Lung (tissue), 12 donors: ENCODE results near the gene GSAP. TPM values are rescaled to one million over a fixed set of nuclear protein-coding genes. Genes with fewer than 3 reads are reported as not detected.
A peak's percentile ranks its signal among the peaks of the same experiment; 100 is the strongest.

Source experiments
- ATAC-seq: fragments of 200-7000 bp; cut with Tn5 transposase; one replicate; pipeline ENCODE4 v1.9.1; 2020; ENCODE audit warnings: moderate number of reproducible peaks; ENCODE audit not compliant: insufficient read depth, low FRiP score
- DNase-seq, 3 donors: peaks; one replicate each; pipeline ENCODE4 v3.0.0-alpha.2; 2013 to 2017
- H3K27ac ChIP-seq, 2 donors: one replicate each; pipeline ENCODE4 v1.5.1; 2013; ENCODE audit warnings: mild to moderate bottlenecking in 2 of 2, moderate library complexity in 2 of 2, control low read depth in 1 of 2, inconsistent platforms in 1 of 2, low read depth in 1 of 2, low read length in 1 of 2
- H3K27me3 ChIP-seq, 3 donors: one replicate each; pipeline ENCODE4 v1.5.1; 2013; ENCODE audit warnings: low read length in 2 of 3; ENCODE audit not compliant: control insufficient read depth in 3 of 3, insufficient read depth in 3 of 3
- H3K36me3 ChIP-seq, 4 donors: one replicate each; pipeline ENCODE4 v1.5.1; 2013; ENCODE audit warnings: low read length in 4 of 4, mild to moderate bottlenecking in 1 of 4, moderate library complexity in 1 of 4; ENCODE audit not compliant: control insufficient read depth in 4 of 4, insufficient read depth in 4 of 4
- H3K4me1 ChIP-seq, 5 donors: one replicate each; pipeline ENCODE4 v1.5.1; 2013; ENCODE audit warnings: low read length in 5 of 5, mild to moderate bottlenecking in 2 of 5, moderate library complexity in 1 of 5; ENCODE audit not compliant: control insufficient read depth in 5 of 5, insufficient read depth in 5 of 5
- H3K4me3 ChIP-seq: one replicate; pipeline ENCODE4 v1.5.1; 2013; ENCODE audit warnings: mild to moderate bottlenecking, control low read depth, moderate library complexity
- H3K9ac ChIP-seq, 2 donors: one replicate each; pipeline ENCODE4 v1.5.1; 2013; ENCODE audit warnings: low read length in 2 of 2, control low read depth in 1 of 2; ENCODE audit not compliant: insufficient read depth in 1 of 2
- H3K9me3 ChIP-seq, 4 donors: one replicate each; pipeline ENCODE4 v1.5.1; 2013; ENCODE audit warnings: low read length in 3 of 4, mild to moderate bottlenecking in 1 of 4, moderate library complexity in 1 of 4; ENCODE audit not compliant: control insufficient read depth in 4 of 4, insufficient read depth in 3 of 4
- CTCF ChIP-seq: IDR thresholded peaks from 2 replicates; pipeline ENCODE4 v1.5.1; 2012; ENCODE audit warnings: mild to moderate bottlenecking; ENCODE audit errors: control extremely low read depth, extremely low read depth
- WGBS, 2 donors: extraction: QIAGEN DNeasy Blood & Tissue Kit; methylation state at CpG; one replicate each; pipeline ENCODE4 v1.1.7; 2013; 5-methylcytosine and 5-hydroxymethylcytosine counted together
- polyA plus RNA-seq, 2 donors: library from polyadenylated mRNA; stranded (reverse); fragments of 200-250 nt; gene quantifications; one replicate each; pipeline ENCODE4 v1.2.1, GENCODE V29; 2013
- total RNA-seq, 2 donors: library from RNA; depleted of rRNA in 1 of 2; stranded (reverse); fragments of >200 nt in 1 of 2; gene quantifications; one replicate each; pipeline ENCODE4 v1.2.1, GENCODE V29; 2014 to 2021
- donor health status: control.
- donor health status: control.
- donor health status: Bipolar disorder and iron deficiency.
- donor health status: healthy.
- donor health status: DM: yes; HTN: yes; CAD: no.

Gene GSAP
- total and polyA plus RNA-seq, 4 donors, result 26.4 to 99.3 (median 57.4) TPM

DNA sequence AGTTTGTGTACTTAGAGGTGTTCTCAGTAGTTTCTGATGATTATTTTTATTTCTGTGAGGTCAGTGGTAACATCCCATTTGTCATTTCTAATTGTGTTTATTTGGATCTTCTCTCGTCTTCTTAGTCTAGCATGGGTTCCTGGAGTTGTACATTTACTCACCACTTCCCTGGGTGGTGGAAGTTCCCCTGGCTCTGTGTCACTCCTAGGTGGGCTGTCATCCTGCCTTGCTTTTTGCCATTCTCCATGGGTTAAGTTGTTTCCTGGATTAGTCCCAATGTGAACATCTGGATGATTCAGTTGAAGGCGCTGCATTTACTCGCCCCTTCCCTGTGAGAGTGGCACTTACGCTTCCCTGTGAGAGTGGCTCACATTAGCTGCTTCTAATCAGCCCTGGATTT is 48.2 kb downstream of the GSAP start:
- no peak for DNase-seq
- 94 to 95% methylated on average over 4 of the region's 4 CpGs for WGBS, 2 donors
- no peak for ATAC-seq

GRCh38 chr7:77362905-77363304 is 53.2 kb downstream of the GSAP start:
- Histone ChIP-seq H3K27ac (no peak overlapping the region), H3K9me3 (no peaks in the 10 kb centered on the region), H3K36me3 (peaks cover 0 to 6% (median under 1%) of the 10 kb centered on the region in 4 donors), H3K27me3 (no peaks in the 10 kb centered on the region), H3K4me3 (no peak overlapping the region), H3K9ac (no peak overlapping the region), H3K4me1 (peaks cover 0 to 7% (median 0%) of the 10 kb centered on the region in 5 donors)
- WGBS, 2 donors, result 68 to 75% methylated on average over 1 of the region's 1 CpG
- ATAC-seq, result no peak
- no peak for TF ChIP-seq CTCF
- no peak for DNase-seq

More for the DNA sequence above, 48.2 kb downstream of the GSAP start:
- no peak overlapping the region for H3K27ac ChIP-seq
- H3K27me3 ChIP-seq, result no peaks in the 10 kb centered on the region
- no peak for TF ChIP-seq CTCF
- peaks cover 0 to 5% (median 0%) of the 10 kb centered on the region in 4 donors for H3K36me3 ChIP-seq
- H3K9me3 ChIP-seq, result no peaks in the 10 kb centered on the region
- no peak overlapping the region for H3K4me3 ChIP-seq
- H3K4me1 ChIP-seq, result no peaks in the 10 kb centered on the region
- no peak overlapping the region for H3K9ac ChIP-seq

DNA sequence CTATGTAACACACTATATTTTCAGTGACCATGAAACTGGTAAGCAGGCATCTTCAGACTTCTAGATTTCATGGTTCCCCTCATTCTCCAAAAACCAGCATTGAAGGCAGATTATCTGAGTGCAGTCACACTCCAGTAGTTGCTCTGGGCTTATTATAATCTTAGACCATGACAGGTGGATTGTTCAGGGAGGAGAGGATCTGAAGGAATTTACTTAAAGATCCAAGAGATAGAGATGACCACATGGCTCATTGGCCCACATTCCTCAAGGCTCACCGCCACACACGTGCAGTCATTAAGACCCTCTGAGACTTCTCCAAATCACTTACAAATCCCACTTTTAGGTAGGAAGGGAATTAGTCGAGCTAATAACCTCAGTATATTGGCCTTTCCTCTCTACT is 55.2 kb downstream of the GSAP start:
- peaks cover 0 to 6% (median under 1%) of the 10 kb centered on the region in 4 donors for H3K36me3 ChIP-seq
- peaks cover 0 to 7% (median 0%) of the 10 kb centered on the region in 5 donors for H3K4me1 ChIP-seq
- no peak overlapping the region for H3K9ac ChIP-seq
- 93 to 95% methylated on average over 3 of the region's 3 CpGs for WGBS, 2 donors
- H3K27me3 ChIP-seq, result no peaks in the 10 kb centered on the region
- DNase-seq (no peak), ATAC-seq (no peak)
- no peaks in the 10 kb centered on the region for H3K9me3 ChIP-seq
- H3K4me3 ChIP-seq, result no peak overlapping the region
- no peak overlapping the region for H3K27ac ChIP-seq
- TF ChIP-seq CTCF, result no peak

DNA sequence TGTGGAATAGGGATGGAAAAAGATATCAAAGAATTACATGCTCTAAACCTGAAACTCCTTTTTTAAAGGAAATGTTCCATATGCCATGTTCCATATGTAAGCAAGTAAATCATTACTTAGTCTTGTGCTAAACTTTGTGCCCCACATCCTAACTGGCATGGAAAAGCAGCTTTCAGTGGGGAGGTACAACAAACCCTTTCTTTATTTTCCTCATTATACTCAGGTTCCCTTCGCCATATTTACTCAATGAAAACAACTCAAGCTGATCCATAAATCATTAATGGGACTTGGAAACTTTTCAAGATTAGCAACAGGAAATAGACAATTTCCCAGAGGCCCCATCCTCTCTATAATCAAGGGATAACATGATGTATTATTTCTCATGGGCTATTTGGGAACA is 56.0 kb downstream of the GSAP start:
- TF ChIP-seq CTCF, result no peak
- H3K4me3 ChIP-seq, result no peak overlapping the region
- H3K27me3 ChIP-seq, result no peaks in the 10 kb centered on the region
- H3K9ac ChIP-seq, result no peak overlapping the region
- 42 to 71% methylated on average over 1 of the region's 1 CpG for WGBS, 2 donors
- H3K4me1 ChIP-seq, result peaks cover 0 to 7% (median 0%) of the 10 kb centered on the region in 5 donors
- ATAC-seq, result no peak
- no peaks in the 10 kb centered on the region for H3K9me3 ChIP-seq
- H3K27ac ChIP-seq, result no peak overlapping the region
- peak in 1 of 3 donors; percentile 19 for DNase-seq
- H3K36me3 ChIP-seq, result peaks cover 0 to 6% (median under 1%) of the 10 kb centered on the region in 4 donors
